ENCODE measurements around the gene CXCL9.

CXCL9 gene

DNA sequence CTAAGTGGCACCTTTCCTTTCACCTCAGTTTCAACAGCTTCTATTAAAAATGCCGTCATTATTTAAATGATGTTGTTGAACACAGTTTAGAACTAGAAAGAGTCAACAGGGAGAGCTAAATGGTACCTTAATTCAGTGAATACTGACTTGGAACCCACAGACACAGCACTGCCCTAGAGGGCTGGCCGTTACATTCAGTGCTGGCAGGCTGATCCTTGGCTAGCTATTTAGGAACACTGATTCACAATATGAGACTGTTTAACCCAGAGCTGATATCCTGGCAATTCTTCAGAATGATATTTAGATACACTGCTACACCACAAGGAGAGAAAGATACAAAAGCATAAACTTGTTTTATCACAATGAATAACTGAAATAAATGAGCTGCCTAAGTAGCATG is 53.8 kb downstream of the CXCL9 start:
- peaks cover 7% of the 10 kb centered on the region for H3K36me3 ChIP-seq (ENCODE audit: control insufficient read depth, insufficient read depth, low read length)
- H3K4me3 ChIP-seq (replicated peaks; ENCODE audit: low read depth, low read length): no peak overlapping the region
- TF ChIP-seq, protein P1, sequence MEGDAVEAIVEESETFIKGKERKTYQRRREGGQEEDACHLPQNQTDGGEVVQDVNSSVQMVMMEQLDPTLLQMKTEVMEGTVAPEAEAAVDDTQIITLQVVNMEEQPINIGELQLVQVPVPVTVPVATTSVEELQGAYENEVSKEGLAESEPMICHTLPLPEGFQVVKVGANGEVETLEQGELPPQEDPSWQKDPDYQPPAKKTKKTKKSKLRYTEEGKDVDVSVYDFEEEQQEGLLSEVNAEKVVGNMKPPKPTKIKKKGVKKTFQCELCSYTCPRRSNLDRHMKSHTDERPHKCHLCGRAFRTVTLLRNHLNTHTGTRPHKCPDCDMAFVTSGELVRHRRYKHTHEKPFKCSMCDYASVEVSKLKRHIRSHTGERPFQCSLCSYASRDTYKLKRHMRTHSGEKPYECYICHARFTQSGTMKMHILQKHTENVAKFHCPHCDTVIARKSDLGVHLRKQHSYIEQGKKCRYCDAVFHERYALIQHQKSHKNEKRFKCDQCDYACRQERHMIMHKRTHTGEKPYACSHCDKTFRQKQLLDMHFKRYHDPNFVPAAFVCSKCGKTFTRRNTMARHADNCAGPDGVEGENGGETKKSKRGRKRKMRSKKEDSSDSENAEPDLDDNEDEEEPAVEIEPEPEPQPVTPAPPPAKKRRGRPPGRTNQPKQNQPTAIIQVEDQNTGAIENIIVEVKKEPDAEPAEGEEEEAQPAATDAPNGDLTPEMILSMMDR (IDR thresholded peaks at IDR 0.05; ENCODE audit: insufficient read depth, low read length, poor library complexity, severe bottlenecking): no peak
- no peaks in the 10 kb centered on the region for H3K27me3 ChIP-seq (replicated peaks; ENCODE audit: control insufficient read depth, insufficient read depth, low read length)
- no peak for DNase-seq (ENCODE audit: extremely low read depth, insufficient read length)
